K562 (cell line): ENCODE data around the gene MPC1. TPM values are rescaled to one million over a fixed set of nuclear protein-coding genes. Genes with fewer than 3 reads are reported as not detected.

Source experiments
- ARID4B ChIP-seq: sonication (generic); formaldehyde crosslinking; IDR thresholded peaks from 2 replicates; pipeline ENCODE4 v1.8.0; 2022; ENCODE audit warnings: mild to moderate bottlenecking, missing genetic modification reagents
- IRF1 ChIP-seq: sonication (generic); formaldehyde crosslinking; IDR thresholded peaks from 2 replicates; pipeline ENCODE4 v1.8.0; 2022; ENCODE audit warnings: missing genetic modification reagents, mild to moderate bottlenecking, borderline replicate concordance
- PHF8 ChIP-seq: fragments of 200-600 bp; sonication (generic); IDR thresholded peaks from 2 replicates; pipeline ENCODE4 v1.6.1; 2012; ENCODE audit warnings: mixed run types, mild to moderate bottlenecking, inconsistent platforms, low read length, moderate library complexity, borderline replicate concordance
- PRDM10 ChIP-seq: fragments of 450-650 bp; IDR thresholded peaks from 2 replicates; pipeline ENCODE4 v1.6.1; 2018; ENCODE audit not compliant: partially characterized antibody
- RNF2 ChIP-seq: sonication (generic); IDR thresholded peaks from 2 replicates; pipeline ENCODE4 v1.6.1; 2016
- SRSF9 ChIP-seq: fragments of 200-400 bp; formaldehyde crosslinking; IDR thresholded peaks from 2 replicates; pipeline ENCODE4 v1.6.1; 2017; ENCODE audit warnings: low read depth, low read length, borderline replicate concordance
- TAF7 ChIP-seq: fragments of 450-650 bp; IDR thresholded peaks from 2 replicates; pipeline ENCODE4 v1.6.1; 2016; ENCODE audit warnings: missing genetic modification characterization, missing compliant biosample characterization
- TAF9B ChIP-seq: fragments of 450-650 bp; IDR thresholded peaks from 2 replicates; pipeline ENCODE4 v1.6.1; 2018; ENCODE audit warnings: mild to moderate bottlenecking; ENCODE audit not compliant: partially characterized antibody
- TFAP4 ChIP-seq: sonication (generic); formaldehyde crosslinking; IDR thresholded peaks from 2 replicates; pipeline ENCODE4 v1.8.0; 2022; ENCODE audit warnings: missing genetic modification reagents, mild to moderate bottlenecking, moderate library complexity, borderline replicate concordance
- THAP12 ChIP-seq: fragments of 250-450 bp; sonication (Bioruptor Pico); IDR thresholded peaks from 2 replicates; pipeline ENCODE4 v1.9.0; 2021; ENCODE audit warnings: mild to moderate bottlenecking, inconsistent platforms
- ZBTB1 ChIP-seq: sonication (generic); formaldehyde crosslinking; IDR thresholded peaks from 2 replicates; pipeline ENCODE4 v1.8.1; 2023; ENCODE audit warnings: missing genetic modification reagents, low read depth, mild to moderate bottlenecking, borderline replicate concordance
- ZNF277 ChIP-seq: fragments of 250-450 bp; sonication (Bioruptor Pico); IDR thresholded peaks from 2 replicates; pipeline ENCODE4 v1.8.0; 2022; ENCODE audit warnings: inconsistent platforms, mild to moderate bottlenecking, moderate library complexity, borderline replicate concordance
- ZNF780A ChIP-seq: fragments of 250-450 bp; sonication (Bioruptor Pico); IDR thresholded peaks from 2 replicates; pipeline ENCODE4 v1.5.0; 2021; ENCODE audit warnings: mild to moderate bottlenecking
- polyA plus RNA-seq, 8 experiments: library from polyadenylated mRNA; depleted of rRNA in 4 of 8; stranded (reverse) in 5 of 8; unstranded in 3 of 8; fragments of >200 nt; fragmentation: Nextera tagmentation in 2 of 8; fragmentation: Illumina TruSeq in 1 of 8; extraction: Ambion mirVana in 2 of 8; extraction: Trizol in 1 of 8; gene quantifications; 2 replicates each; pipeline versions ENCODE4 v1.2.1 to v1.2.3, GENCODE V29; 2011 to 2014; ENCODE audit warnings: inconsistent platforms in 1 of 8, missing spikeins in 1 of 8
- total RNA-seq, 7 experiments: library from RNA; depleted of rRNA in 6 of 7; stranded (reverse); fragments of >200 nt in 6 of 7; fragmentation: Illumina TruSeq in 2 of 7; extraction: Trizol in 2 of 7; gene quantifications; 2 replicates each; pipeline versions ENCODE4 v1.2.1 to v1.2.3, GENCODE V29; 2011 to 2021; ENCODE audit warnings: low replicate concordance in 1 of 7

The MPC1 gene
- total and polyA plus RNA-seq, 9 of the 15 experiments (the other 6 are each of a cell fraction or from before 2014, with no cell fraction given): 78.6 to 185 (median 138) TPM

GRCh38 chr6:166382500-166382932, 224 bp downstream of the MPC1 start (continued):
- no peak; the same call in 1 of the 2 replicates for TF ChIP-seq TFAP4 (CRISPR knock-in tag)
- no peak for TF ChIP-seq SRSF9
- TF ChIP-seq PHF8: peak; percentile 75; the same call in 1 of the 2 replicates
- TF ChIP-seq THAP12 (CRISPR knock-in tag): 0 out of 2 replicates have a peak, but pooled peaks have one; percentile 44
- TF ChIP-seq TAF9B: no peak
- peak; percentile 17 for TF ChIP-seq PRDM10
- TF ChIP-seq ZNF277 (CRISPR knock-in tag): no peak
- TF ChIP-seq TAF7 (tag): peak; percentile 12; the same call in 1 of the 2 replicates
- no peak for TF ChIP-seq RNF2
- 0 out of 2 replicates have a peak, but pooled peaks have one; percentile 6 for TF ChIP-seq ZBTB1 (CRISPR knock-in tag)
- TF ChIP-seq IRF1: no peak
- no peak for TF ChIP-seq ARID4B (CRISPR knock-in tag)
- no peak for TF ChIP-seq ZNF780A (CRISPR knock-in tag)
